ENCODE results near the gene SMAD4.

DNA sequence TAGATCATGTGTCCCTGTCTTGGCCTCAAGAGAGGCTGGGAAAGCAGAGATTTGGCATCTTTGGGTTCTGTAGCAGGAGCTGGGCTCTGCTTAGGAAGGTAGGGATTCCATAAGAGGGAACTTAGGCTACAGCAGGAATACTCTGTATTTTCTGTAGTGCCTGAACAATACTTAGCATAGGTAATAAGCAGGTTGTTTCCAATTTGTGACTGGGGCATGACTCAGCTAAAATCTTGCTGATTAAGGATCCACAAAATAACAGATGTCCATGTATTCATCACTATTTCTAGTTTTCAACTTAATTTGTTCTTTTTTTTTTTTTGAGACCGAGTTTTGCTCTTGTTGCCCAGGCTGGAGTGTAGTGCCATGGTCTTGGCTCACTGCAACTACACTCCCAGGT lies 68.5 kb downstream of the SMAD4 start:
- no peak for TF ChIP-seq SIN3A (IDR thresholded peaks at IDR 0.05; ENCODE audit: borderline replicate concordance, insufficient read depth, low read depth, low read length)
- TF ChIP-seq POLR2AphosphoS5 (IDR thresholded peaks at IDR 0.05; ENCODE audit: low read depth, low read length) = no peak
- TF ChIP-seq, protein P1, sequence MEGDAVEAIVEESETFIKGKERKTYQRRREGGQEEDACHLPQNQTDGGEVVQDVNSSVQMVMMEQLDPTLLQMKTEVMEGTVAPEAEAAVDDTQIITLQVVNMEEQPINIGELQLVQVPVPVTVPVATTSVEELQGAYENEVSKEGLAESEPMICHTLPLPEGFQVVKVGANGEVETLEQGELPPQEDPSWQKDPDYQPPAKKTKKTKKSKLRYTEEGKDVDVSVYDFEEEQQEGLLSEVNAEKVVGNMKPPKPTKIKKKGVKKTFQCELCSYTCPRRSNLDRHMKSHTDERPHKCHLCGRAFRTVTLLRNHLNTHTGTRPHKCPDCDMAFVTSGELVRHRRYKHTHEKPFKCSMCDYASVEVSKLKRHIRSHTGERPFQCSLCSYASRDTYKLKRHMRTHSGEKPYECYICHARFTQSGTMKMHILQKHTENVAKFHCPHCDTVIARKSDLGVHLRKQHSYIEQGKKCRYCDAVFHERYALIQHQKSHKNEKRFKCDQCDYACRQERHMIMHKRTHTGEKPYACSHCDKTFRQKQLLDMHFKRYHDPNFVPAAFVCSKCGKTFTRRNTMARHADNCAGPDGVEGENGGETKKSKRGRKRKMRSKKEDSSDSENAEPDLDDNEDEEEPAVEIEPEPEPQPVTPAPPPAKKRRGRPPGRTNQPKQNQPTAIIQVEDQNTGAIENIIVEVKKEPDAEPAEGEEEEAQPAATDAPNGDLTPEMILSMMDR (IDR thresholded peaks at IDR 0.05) = no peak
